ENCODE measurements around the gene COA8.

DNA sequence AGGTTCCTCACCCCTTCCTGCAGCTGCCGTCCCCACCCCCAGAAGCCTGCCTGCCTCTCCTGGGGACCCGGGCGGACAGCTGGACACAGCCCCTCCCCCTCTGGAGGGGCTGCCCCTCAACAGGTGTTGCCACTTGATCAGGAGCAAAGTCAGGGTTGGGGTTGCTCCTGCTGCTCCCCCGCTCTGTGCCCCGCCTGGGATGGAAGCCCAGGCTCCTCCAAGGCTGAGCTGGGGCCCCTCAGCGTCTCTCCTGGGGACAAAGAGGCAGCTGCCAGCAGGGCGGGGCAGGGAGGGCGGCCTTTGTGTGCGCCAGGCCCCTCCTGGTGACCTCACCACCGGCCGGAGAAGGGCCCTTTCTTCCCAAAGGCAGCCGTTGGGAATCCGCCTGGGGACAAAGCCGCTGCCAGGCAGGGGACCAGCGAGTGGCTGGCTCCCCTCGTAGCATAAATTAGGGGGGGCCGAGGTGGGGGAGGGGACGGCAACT is 20.1 kb upstream of the COA8 start:
- TF ChIP-seq TEAD4 (IDR thresholded peaks at IDR 0.05), result no peak
- no peak for TF ChIP-seq CEBPB (IDR thresholded peaks at IDR 0.05)

All from Ishikawa (cell line).